Keratinocyte (primary cell): ENCODE measurements around the gene TNFAIP6.

ENCODE experiments used
- CTCF ChIP-seq, 3 experiments: IDR thresholded peaks in 1 of 3; conservative IDR thresholded peaks in 1 of 3; optimal IDR thresholded peaks in 1 of 3; 2 replicates in 2 of 3; 3 replicates in 1 of 3; pipeline versions ENCODE3 to v1.5.1; 2011; ENCODE audit warnings: low read length in 3 of 3, mild to moderate bottlenecking in 3 of 3, moderate library complexity in 2 of 3, control low read depth in 1 of 3, inconsistent platforms in 1 of 3; ENCODE audit not compliant: insufficient read depth in 2 of 3; ENCODE audit errors: extremely low read depth in 1 of 3
- EZH2 ChIP-seq: IDR thresholded peaks from one replicate; pipeline ENCODE4 v1.6.1; 2012; ENCODE audit warnings: inconsistent platforms, mild to moderate bottlenecking, low read length, moderate library complexity

DNA sequence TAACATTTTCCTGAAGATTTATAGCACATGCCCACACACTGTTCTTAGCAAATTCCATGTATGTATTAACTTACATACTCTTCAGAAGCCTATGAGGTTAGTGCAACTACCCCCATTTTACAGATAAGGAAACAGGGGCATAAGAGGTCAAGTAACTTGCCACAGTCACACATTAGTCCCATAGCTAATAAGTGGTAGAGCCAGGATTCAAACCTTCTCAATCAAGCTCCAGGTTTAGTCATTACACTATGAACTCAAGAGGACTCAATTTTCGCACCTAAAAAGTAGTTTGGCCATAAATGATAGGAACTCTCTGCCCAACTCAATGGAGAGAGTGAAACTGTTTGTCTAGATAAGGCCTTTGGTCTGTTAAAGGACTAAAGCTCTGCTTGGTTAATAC lies 42.6 kb downstream of the TNFAIP6 start:
- TF ChIP-seq CTCF (optimal IDR thresholded peaks at IDR 0.05 in 1 of 3, IDR thresholded peaks at IDR 0.05 in 1 of 3, conservative IDR thresholded peaks at IDR 0.05 in 1 of 3; ENCODE audit: extremely low read depth in 1 of 3, insufficient read depth in 2 of 3, low read length in 3 of 3) = no peak
- TF ChIP-seq EZH2 = no peak
